PC-3 (cell line): ENCODE measurements around the gene PHC2.

ENCODE experiments used
- EZH2 ChIP-seq: fragments of 300-600 bp; sonication (generic); IDR thresholded peaks from one replicate; pipeline ENCODE4 v1.6.1; 2017; ENCODE audit warnings: antibody characterized with exemption, mild to moderate bottlenecking, low read length; ENCODE audit not compliant: unreplicated experiment
- EZH2phosphoT487 ChIP-seq: fragments of 300-600 bp; sonication (generic); IDR thresholded peaks from 2 replicates; pipeline ENCODE4 v1.6.1; 2018; ENCODE audit warnings: mild to moderate bottlenecking, antibody characterized with exemption, low read length, borderline replicate concordance
- TF ChIP-seq, protein P1 (sequence below): fragments of 300-600 bp; sonication (generic); conservative IDR thresholded peaks from 2 replicates; pipeline ENCODE4 v1.5.1; 2017; ENCODE audit warnings: antibody characterized with exemption, low read depth, mild to moderate bottlenecking, low read length

DNA sequence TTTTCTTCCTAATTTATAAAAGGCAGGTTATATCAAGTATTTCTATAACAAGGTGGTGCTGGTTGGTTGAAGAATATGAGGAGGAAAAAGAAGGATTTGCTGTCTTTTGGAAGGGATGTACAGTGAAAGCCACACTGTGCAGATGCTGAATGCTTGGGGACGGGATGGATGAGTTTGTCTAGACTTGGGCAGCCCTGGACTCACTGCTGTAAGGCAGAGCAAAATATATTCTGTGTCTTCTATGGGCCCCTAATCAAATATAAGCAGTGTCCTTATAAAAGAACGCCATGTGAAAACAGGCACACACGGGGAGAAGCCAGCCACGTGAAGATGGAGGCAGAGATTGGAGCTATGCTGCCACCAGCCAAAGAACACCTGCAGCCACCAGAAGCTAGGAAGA, 47.4 kb downstream of the PHC2 start:
- TF ChIP-seq, protein P1, sequence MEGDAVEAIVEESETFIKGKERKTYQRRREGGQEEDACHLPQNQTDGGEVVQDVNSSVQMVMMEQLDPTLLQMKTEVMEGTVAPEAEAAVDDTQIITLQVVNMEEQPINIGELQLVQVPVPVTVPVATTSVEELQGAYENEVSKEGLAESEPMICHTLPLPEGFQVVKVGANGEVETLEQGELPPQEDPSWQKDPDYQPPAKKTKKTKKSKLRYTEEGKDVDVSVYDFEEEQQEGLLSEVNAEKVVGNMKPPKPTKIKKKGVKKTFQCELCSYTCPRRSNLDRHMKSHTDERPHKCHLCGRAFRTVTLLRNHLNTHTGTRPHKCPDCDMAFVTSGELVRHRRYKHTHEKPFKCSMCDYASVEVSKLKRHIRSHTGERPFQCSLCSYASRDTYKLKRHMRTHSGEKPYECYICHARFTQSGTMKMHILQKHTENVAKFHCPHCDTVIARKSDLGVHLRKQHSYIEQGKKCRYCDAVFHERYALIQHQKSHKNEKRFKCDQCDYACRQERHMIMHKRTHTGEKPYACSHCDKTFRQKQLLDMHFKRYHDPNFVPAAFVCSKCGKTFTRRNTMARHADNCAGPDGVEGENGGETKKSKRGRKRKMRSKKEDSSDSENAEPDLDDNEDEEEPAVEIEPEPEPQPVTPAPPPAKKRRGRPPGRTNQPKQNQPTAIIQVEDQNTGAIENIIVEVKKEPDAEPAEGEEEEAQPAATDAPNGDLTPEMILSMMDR: no peak
- TF ChIP-seq EZH2 (no peak), EZH2phosphoT487 (no peak)
